ENCODE measurements around the gene MCHR2. TPM values are rescaled to one million over a fixed set of nuclear protein-coding genes. Genes with fewer than 3 reads are reported as not detected.

Gene MCHR2
- total RNA-seq, 2 experiments from 2014 or later, result not detected

DNA sequence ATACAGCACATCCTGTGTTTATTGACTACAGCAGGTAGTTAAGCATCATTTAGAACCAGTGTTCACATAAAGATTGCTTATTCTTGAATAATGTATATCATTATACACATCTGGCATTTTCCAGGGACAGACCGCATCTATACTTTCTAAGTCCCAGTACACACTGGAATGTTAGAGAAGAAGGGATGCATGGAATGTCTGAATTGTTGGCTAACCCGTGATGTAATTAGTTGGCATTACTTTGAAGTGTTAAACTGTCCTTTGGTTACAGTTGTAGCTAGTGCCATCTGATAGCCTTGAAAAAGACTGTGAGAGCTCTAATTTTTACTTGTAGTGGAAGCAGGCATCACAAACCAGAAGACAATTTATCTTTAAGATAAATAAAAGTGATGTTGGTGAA is 29.8 kb upstream of the MCHR2 start:
- DNase-seq (no peak), ATAC-seq (ENCODE audit: poor library complexity) (no peak)
- no peaks in the 10 kb centered on the region for H3K36me3 ChIP-seq (ENCODE audit: insufficient read depth, low read length)
- CTCF ChIA-PET, result no interaction called here
- H3K9me3 Mint-ChIP-seq, result peaks cover 4% of the 10 kb centered on the region
- no peaks in the 10 kb centered on the region for H3K4me1 ChIP-seq (ENCODE audit: insufficient read depth, low read length)
- H3K27me3 Mint-ChIP-seq, result no peaks in the 10 kb centered on the region
- intact Hi-C loops (cut with DNase I, micrococcal nuclease), result no loop called here
- H3K4me1 Mint-ChIP-seq (ENCODE audit: low read depth), result no peaks in the 10 kb centered on the region
- H3K36me3 Mint-ChIP-seq (ENCODE audit: low read depth), result no peaks in the 10 kb centered on the region
- H3K27me3 ChIP-seq (ENCODE audit: control insufficient read depth in 1 of 2, insufficient read depth in 2 of 2, low read length in 2 of 2), result no peaks in the 10 kb centered on the region
- TF ChIP-seq CTCF (IDR thresholded peaks at IDR 0.05), result no peak
- H3K27ac Mint-ChIP-seq, result no peak overlapping the region
- no peak overlapping the region for H3K4me3 Mint-ChIP-seq
- no peaks in the 10 kb centered on the region for H3K9me3 ChIP-seq (ENCODE audit: control insufficient read depth in 1 of 2, insufficient read depth in 1 of 2, low read length in 2 of 2)
- no peak overlapping the region for H3K4me3 ChIP-seq (ENCODE audit: low read length)
- no peak overlapping the region for H3K27ac ChIP-seq (ENCODE audit: low read depth in 1 of 2, low read length in 2 of 2)
- POLR2A ChIA-PET, result no interaction called here

DNA sequence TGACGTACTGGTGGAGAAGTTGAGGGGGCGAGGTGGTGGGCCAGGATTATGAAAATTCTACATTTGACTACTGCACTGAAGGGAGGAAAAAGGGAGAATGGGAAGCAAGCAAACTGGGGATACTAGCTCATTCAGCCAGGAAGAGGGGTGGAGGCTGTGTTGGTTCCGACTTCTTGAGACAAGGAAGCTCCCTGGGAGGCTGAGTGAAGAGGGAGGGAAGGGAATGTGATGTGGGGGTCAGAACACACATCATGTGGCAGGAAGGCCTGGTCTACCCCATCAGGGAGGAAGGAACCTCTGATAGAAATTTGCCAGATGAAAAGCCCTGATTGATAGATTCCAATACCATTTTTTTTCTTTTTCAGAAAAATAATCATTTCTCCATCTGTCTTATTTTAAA is 28.8 kb upstream of the MCHR2 start:
- Histone ChIP-seq H3K9me3 (ENCODE audit: control insufficient read depth in 1 of 2, insufficient read depth in 1 of 2, low read length in 2 of 2) (no peaks in the 10 kb centered on the region), H3K27me3 (ENCODE audit: control insufficient read depth in 1 of 2, insufficient read depth in 2 of 2, low read length in 2 of 2) (no peaks in the 10 kb centered on the region), H3K4me1 (ENCODE audit: insufficient read depth, low read length) (no peaks in the 10 kb centered on the region), H3K36me3 (ENCODE audit: insufficient read depth, low read length) (no peaks in the 10 kb centered on the region), H3K27ac (ENCODE audit: low read depth in 1 of 2, low read length in 2 of 2) (no peak overlapping the region), H3K4me3 (ENCODE audit: low read length) (no peak overlapping the region)
- ChIA-PET CTCF (interaction anchor here (1.1 kb wide), 1 partner anchor 21 kb away, joined by 3 read pairs; no protein-coding TSS in a partner anchor), POLR2A (no interaction called here)
- no peak for TF ChIP-seq CTCF (IDR thresholded peaks at IDR 0.05)
- ATAC-seq (ENCODE audit: poor library complexity) (no peak), DNase-seq (no peak)
- Mint-ChIP-seq H3K9me3 (peaks cover 3% of the 10 kb centered on the region), H3K4me3 (no peak overlapping the region), H3K36me3 (ENCODE audit: low read depth) (no peaks in the 10 kb centered on the region), H3K27me3 (no peaks in the 10 kb centered on the region), H3K27ac (no peak overlapping the region), H3K4me1 (ENCODE audit: low read depth) (no peaks in the 10 kb centered on the region)
- intact Hi-C loops (cut with DNase I, micrococcal nuclease), result no loop called here

- H3K9me3 ChIP-seq (ENCODE audit: control insufficient read depth in 1 of 2, insufficient read depth in 1 of 2, low read length in 2 of 2), result no peaks in the 10 kb centered on the region
- H3K27me3 ChIP-seq (ENCODE audit: control insufficient read depth in 1 of 2, insufficient read depth in 2 of 2, low read length in 2 of 2), result peaks cover 0 to 3% of the 10 kb centered on the region in 2 experiments
- intact Hi-C loops (cut with DNase I, micrococcal nuclease), result no loop called here
- ChIA-PET CTCF (no interaction called here), POLR2A (no interaction called here)
- H3K4me3 ChIP-seq (ENCODE audit: low read length), result no peak overlapping the region
- no peak overlapping the region for H3K27ac ChIP-seq (ENCODE audit: low read depth in 1 of 2, low read length in 2 of 2)
- Mint-ChIP-seq H3K4me3 (no peak overlapping the region), H3K36me3 (ENCODE audit: low read depth) (no peaks in the 10 kb centered on the region), H3K27ac (no peak overlapping the region), H3K27me3 (peaks cover 24% of the 10 kb centered on the region), H3K9me3 (no peaks in the 10 kb centered on the region), H3K4me1 (ENCODE audit: low read depth) (no peaks in the 10 kb centered on the region)
- no peak for DNase-seq
- no peak for ATAC-seq (ENCODE audit: poor library complexity)
- H3K4me1 ChIP-seq (ENCODE audit: insufficient read depth, low read length), result no peaks in the 10 kb centered on the region
- TF ChIP-seq CTCF (IDR thresholded peaks at IDR 0.05), result no peak
- no peaks in the 10 kb centered on the region for H3K36me3 ChIP-seq (ENCODE audit: insufficient read depth, low read length)
These were observed 14.8 kb upstream of the MCHR2 start for GRCh38 chr6:100008857-100009256.
